Right forelimb (tissue), 1 donor: ENCODE data around the gene TDG.

ENCODE experiments used
- DNase-seq: peaks from one replicate; pipeline ENCODE4 v3.0.0-alpha.2; 2018

Gene TDG

DNA sequence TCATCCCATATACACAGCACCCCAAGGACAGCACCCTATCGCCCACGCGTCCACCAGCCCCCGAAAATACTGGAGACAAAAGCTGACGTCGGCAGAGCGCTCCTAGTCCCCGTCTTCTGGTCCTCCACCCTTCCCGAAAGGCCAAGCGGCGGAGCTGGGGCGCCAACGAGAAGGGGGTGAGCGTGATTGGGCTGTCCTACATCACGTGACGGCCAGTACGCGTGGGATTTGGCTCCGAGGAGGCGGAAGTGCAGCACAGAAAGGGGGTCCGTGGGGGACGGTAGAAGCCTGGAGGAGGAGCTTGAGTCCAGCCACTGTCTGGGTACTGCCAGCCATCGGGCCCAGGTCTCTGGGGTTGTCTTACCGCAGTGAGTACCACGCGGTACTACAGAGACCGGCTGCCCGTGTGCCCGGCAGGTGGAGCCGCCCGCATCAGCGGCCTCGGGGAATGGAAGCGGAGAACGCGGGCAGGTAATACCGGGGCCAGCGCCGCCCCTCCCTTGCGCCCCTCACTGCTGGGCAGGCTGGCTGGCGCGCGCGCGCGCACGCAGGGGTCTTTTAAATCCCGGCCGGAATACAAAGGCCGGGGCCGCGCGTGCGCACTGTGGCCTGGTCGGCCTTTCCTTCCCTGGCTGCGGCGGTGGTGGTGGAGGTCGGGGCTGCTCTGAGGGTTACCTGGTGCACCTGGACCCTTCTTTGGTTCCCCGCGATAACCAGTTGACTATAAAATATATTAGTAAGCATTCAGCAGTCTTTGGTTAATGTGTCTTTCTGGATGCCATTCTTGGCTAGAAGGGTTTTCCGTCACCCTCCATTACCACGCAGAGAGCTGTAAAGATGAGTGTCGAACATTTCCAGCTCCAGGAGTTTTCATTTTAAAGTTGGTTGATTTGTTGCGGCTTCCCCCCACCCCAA lies at the start of gene TDG:
Gene TDG, plus strand, starts transcription at position 283 of the 915 bp plus-strand sequence. Its CDS starts 166 bp downstream, at position 449.
- peak; percentile 99 for DNase-seq

DNA sequence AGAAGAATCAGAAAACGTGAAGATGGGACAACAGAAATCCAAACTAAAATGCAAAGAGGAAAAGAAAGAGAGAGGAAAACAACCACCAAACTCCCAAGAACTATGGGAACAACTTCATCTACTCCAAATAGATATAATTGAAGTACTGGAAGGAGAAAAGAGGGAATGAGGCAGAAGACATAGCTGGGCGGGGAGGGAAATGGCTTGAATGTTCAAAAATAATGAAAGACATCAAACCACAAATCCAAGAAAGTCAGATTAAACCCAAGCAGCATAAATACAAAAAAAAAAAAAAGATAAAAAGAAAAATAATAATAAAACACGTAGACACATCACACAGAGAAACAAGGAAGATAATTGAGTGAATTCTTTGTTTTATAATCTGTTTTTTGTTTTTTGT lies 47.8 kb upstream of the TDG start:
- DNase-seq, result no peak

DNA sequence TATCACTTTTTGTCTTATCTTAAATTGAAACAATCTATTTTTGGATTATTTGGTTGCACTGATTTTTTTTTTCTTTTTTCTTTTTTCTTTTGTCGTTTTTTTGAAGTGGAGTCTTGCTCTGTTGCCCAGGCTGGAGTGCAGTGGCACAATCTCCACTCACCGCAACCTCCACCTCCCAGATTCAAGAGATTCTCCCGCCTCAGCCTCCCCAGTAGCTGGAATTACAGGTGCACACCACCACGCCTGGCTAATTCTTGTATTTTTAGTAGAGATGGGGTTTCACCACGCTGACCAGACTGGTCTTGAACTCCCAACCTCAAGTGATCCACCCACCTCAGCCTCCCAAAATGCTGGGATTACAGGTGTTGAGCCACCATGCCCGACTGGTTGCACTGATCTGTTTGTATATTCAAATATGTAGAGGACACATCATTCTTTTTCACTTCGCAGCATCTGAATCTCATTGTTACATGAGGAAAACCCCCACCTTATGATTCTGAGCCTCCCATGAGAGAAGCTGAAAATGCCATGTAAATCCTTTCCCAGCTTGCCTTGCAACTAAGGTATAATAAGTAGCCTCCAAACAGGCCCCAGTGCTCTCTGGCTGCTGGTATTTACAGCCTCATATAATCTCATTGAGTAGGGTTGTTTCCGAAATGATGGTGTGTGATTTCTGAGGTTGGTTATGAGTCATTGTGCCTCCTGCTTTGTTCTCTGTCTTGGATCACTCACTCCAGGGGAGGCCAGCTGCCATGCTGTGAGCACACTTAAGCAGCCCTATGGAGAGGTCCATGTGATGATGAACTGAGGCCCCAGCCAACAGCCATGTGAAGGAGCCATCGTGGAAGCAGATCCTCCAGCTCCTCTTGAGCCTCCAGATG lies 40.7 kb upstream of the TDG start:
- DNase-seq, result no peak

DNA sequence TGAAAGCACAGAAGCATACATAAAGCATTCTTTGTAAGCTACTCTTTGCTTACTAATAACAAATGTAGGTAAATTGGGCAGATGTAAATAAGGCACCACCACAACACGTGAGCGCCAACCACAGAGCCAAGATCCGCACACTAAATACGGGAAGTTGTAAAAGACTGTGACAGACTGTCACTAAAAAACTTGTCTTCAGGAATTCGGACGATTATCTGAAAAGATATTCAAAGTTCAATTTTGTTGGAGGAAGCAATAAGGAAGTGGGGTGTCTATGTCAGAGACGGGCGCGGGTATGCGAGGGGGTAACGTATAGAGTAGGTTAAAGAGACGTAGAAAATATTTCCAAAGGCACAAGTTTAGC lies 37.0 kb upstream of the TDG start:
- no peak for DNase-seq

DNA sequence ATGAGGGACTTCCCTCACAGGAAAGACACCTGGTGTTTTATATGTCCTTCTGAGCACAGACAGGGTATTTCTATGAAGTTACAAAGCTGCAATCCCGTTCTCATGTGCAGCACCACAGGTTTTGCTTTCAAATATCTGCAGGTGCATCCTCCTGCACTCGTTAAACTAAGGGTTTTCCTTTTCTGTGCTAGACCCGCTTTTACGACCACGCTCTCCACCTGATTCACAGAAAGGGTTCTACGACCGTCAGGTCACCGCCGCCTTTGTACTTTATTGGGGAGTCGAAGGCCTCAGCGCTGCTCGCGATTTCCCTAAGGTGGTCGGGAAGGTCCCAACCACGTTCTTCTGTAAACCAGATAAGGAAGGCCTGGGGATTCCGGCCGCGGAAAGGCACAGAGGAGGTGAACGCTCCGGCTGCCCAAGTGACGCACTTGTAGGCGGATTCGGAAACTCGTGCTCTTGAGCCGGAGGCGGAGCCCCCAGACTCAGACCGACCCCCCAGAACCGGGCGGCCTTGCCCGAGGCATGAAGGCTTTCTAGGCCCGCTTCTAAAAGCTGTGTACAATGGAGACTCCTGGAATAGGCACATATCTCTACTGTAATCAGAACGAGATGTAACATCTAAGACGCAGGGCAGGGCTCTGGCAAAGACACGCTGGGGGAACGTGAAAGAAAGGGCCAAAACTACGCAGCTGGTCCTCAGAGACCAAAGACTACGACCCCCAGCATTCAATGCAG lies 36.5 kb upstream of the TDG start:
- peak; percentile 95 for DNase-seq

DNA sequence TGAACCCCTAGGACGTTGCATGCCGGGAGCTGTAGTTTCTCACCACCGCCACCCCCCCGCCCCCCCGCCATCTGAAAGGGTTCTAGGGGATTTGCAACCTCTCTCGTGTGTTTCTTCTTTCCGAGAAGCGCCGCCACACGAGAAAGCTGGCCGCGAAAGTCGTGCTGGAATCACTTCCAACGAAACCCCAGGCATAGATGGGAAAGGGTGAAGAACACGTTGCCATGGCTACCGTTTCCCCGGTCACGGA lies 36.0 kb upstream of the TDG start:
- no peak for DNase-seq

DNA sequence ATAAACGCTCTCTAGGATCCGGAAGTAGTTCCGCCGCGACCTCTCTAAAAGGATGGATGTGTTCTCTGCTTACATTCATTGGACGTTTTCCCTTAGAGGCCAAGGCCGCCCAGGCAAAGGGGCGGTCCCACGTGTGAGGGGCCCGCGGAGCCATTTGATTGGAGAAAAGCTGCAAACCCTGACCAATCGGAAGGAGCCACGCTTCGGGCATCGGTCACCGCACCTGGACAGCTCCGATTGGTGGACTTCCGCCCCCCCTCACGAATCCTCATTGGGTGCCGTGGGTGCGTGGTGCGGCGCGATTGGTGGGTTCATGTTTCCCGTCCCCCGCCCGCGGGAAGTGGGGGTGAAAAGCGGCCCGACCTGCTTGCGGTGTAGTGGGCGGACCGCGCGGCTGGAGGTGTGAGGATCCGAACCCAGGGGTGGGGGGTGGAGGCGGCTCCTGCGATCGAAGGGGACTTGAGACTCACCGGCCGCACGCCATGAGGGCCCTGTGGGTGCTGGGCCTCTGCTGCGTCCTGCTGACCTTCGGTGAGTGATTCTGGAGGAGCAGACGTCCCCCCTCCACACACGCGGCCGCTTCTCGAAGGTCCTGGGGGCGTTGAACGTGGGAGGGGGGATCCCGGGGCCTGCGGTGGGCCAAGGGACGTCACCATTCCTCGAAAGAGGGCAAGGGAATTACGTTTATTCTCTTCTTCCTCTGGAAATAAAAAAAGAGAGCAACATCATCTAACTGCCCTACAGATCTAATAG lies 35.5 kb upstream of the TDG start, which contains the start of gene HSP90B1:
Gene HSP90B1, plus strand, starts transcription at position 377 of the 753 bp plus-strand sequence. Its CDS starts 106 bp downstream, at position 483.
- peak; percentile 100 for DNase-seq

DNA sequence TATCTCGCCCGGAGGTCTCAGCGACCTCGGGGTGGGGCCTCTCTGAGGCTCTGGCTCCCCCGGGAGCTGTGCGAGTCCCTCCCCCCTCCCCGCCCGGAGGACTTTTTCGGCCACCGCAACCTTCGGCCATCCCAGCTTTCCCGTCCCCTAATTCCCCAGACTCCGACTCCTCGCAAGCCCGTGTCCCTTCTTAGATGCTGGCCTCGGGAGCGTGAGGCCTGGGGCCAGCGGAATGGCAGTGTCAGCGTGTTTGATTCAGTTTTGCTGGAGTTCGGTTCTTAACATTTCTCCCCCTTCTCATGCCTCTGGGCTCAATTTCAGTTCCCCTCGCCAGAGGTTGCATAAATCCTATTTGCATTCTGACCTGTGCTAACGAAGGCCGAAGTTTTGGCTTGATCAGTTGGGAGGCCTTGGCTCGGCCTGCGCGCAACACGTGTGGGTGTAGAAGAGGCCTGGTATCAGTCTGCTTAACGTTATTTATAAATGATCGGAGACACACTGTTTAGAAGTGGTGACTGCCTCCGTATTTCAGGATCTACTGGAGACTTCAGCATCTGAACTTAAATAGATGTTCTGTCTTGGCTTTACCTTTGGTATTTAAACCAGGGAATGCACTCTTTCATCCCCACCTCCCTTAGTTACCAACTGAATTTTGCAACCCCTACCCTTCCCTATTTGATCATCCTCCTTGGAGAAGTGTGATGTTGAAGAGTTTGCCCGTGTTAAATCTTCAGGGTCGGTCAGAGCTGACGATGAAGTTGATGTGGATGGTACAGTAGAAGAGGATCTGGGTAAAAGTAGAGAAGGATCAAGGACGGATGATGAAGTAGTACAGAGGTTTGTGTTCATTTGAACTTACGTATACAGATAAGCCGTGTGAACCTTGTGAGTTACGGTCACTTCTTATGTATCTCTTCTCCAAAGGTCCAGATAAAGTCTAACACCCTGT lies 34.6 kb upstream of the TDG start:
- no peak for DNase-seq

DNA sequence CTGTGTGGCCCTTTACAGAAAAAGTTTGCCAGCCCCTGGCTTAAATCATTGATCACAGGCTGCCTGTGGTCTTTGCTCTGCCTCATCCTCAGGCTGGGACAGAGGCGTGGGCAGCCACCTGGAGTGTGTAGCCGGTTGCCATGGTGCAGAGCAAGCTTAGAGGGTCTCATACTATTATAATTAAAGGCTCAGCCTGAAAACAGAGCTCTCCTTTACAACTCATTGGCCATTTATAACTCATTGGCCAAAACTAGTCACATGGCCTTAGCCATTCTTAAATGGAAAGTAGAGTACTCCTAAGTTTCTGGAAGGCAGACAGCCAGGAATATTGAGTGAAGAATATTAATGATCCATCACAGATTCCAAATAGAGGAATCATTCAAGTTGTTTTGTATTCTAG lies 32.4 kb upstream of the TDG start:
- no peak for DNase-seq

DNA sequence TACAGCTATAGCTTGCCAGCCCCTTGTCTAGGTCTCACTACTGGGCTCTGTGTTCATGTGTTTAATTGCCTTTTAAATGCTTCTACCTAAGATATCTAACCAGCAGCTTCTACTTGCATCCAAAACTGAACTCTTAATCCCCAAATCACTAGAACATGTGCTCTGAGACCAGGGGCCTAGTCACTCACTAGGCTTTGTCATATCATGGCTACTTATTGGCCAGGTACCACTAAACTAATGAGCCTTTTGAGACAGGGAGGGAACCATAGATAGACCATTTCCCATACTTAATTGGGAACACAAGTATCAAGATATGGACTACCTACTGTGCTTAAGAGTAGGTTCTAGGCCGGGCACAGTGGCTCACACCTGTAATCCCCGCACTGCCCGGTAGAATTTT lies 29.0 kb upstream of the TDG start:
- DNase-seq, result no peak

DNA sequence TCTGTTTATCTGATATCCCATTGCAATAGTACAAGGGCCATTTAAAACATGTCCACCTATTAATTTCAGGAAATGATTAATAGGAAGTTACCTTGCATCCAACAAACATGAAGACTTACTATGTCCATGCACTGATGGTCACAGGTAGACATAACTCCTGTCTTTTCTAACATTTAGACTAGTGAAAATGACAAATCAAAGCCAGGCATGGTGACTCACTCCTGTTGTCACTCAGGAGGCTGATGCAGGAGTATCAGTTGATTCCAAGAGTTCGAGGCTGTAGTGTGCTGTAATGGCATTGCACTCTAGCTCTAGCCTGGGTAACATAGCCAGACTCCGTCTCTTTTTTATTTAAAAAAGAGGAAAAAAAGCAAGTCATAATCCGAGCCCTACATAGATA lies 20.7 kb upstream of the TDG start:
- no peak for DNase-seq

DNA sequence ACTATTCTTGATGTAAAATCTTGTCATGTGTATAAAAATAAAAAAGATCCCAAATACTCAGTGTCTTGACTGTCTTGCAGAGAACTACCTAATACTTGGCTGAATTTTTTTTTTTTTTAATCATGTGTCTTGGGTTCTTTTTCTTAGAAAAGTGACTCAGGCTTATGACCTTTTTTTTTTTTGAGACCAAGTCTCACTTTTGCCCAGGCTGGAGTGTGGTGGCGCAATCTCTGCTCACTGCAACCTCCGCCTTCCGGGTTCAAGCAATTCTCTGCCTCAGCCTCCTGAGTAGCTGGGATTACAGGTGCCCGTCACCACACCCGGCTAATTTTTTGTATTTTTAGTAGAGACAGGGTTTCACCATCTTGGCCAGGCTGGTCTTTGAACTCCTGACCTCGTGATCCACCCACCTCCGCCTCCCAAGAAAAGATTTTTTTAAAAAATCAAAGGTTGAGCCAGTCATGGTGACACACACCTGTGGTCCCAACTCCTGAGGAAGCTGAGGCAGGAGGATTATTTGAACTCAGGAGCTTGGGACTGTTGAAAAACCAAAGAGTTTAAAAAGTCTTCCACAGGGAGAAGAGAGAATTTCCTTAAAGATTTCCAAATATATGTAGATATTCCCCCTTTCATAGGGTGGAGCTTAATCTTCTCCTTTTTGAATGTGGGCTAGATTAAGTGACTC lies 17.7 kb upstream of the TDG start:
- DNase-seq, result no peak

DNA sequence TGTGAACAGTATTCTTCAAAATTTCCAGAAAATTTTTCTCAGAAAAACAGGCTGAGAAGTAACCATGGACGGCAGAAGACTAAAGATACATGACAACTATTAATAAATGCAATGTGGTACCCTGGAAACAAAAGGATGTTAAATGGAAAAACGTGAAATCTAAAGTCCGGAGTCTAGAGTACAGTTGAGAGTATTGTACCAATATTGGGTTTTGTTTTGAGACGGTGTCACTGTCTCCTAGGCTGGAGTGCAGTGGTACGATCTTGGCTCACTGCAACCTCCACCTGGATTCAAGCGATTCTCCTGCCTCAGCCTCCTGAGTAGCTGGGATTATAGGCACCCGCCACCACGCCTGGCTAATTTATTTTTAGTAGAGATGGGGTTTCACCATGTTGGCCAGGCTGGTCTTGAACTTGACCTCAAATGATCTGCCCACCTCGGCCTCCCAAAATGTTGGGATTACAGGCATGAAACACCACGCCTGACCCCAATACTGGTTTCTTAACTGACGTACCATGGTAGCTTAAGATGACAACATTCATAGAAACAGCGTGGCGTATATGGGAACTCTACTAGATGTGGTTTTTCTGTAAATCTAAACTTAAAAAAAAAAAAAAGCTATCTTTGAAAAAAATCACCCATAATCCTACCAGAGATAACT lies 16.8 kb upstream of the TDG start:
- no peak for DNase-seq

DNA sequence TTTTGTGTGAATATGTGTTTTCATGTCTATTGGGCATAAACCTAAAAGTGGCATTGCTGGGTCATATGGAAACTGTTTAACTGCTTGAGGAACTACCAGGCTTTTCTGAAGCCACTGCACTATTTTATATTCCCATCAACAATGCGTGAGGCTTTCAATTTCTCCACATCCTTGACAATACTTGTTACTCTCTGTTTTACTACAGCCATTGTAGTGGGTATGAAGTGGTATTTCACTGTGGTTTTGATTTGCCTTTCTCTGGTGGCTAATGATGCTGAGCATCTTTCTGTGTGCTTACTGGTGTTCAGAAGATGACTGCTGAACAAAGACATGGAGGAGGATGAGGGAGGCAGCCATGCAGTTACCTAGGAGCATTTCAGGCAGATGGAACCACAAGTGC lies 13.2 kb upstream of the TDG start:
- no peak for DNase-seq

DNA sequence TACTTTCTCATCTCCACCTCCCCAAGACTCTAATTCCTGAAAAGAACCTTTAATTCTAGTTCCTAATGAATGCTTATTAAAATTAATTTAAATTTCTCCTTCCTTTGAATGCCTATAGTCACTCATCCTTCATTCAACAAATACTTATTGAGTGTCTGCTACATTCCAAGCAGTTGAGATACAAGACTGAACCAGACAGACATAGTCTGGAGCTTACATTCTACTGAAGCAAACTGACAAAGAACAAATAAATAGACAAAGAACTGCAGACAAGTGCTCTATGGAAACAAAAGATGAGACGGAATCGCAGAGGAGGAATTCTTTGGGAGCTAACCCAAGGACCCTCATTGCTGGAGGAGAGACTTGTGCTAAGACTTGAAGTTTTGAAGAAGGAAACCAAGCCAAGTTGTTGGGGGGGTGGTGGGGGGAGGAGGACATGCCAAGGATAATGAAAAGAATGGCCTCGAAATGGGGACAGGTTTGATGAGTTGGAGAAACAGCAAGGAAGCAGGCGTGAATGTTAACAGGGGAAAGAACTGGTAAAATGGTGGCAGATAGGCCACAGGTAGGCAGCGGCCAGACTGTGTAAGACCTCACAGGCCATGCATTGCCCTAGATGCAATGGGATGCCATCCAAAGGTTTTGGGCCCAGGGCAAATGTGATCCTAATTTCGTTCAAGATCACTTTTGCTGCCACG lies 9.7 kb upstream of the TDG start:
- no peak for DNase-seq

DNA sequence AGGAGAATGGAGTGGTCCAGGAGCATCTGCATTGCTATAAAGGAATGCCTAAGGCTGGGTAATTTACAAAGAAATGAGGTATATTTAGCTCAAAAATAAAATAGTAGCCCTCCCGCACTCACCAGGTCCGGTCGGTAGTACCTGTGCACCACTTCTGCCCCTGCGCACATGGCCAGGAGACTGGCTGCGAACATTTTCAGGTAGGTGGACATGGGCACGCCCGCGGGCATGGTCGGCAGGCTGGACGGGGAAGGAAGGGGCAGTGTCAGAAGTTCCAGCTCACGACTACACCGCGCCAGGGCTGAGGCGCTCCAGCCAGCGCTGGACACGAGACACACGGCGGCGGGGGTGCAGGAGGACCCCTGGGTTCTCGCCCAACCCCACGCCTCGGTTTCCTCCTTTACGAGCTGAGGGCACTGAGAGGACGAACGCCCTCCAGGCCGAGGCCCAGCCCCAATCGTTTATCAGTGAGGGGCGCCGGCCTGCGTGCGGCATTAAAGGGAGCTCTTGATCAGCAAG lies 9.1 kb upstream of the TDG start:
- no peak for DNase-seq

DNA sequence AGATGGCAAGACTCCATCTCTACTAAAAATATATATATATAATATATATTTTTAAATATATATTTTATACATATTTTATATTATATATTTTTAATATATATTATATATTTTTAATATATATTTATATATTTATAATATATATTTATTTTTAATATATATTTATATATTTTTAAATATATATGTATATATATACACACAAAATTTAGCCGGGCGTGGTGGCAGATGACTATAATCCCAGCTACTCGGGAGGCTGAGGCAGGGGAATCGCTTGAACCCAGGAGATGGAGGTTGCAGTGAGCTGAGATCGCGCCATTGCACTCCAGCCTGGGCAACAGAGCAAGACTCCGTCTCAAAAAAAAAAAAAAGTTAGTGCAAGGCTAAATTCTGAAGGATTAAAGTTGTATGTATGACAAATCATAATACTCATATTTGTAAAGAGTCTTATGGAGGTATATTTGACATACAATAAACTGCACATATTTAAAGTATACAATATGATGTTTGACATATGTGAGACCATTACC lies 7.7 kb upstream of the TDG start:
- DNase-seq, result no peak

DNA sequence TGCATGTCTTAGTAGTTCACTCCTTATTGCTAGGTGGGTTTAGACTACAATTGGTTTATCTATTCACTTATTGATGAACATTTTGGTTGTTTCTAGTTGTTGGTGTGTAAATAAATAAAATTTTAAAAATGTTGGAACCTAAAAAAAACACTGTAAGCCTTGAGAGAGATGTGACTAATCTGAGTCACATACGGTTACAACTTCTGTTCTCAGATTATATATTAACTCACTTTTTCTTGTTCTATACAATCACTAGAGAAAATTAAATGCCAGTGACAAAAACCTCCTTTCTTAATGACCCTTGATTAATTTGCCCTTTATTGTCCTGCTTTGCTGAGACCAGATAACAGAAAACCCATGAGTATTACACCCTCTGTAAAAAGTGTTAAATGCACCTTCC lies 7.1 kb upstream of the TDG start:
- DNase-seq, result no peak

DNA sequence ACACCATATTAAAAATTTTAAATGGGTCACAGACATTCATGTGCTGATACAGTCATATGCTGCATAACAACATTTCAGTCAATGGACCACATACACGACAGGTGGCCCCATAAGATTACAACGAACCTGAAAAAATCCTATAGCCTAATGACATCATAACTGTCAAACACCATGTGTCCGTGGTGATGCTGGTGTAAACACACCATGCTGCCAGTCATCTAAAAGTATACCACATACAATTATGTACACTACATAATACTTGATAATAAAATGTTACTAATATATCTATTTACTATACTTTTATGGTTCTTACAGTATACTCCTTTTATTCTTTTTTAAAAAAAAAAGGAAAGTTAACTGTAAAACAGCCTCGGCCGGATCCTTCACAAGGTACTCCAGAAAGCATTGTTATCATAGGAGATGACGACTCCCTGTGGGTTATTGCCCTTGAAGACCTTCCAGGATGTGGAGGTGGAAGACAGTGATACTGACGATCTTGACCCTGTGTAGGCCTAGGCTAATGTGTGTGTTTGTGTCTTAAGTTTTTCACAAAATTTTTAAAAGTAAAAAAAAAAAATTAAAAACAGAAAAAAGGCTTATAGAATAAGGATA lies 5.0 kb upstream of the TDG start:
- DNase-seq, result no peak
